HEK293 (cell line): ENCODE measurements around the gene POLR2E.

ENCODE experiments used
- CTCF ChIA-PET: fragments of 350-600 bp; formaldehyde crosslinking; extraction: SDS; loops from one replicate; lab custom pipeline; 2021; ENCODE audit warnings: antibody characterized with exemption; lab: Yijun Ruan, JAX
- POLR2A ChIA-PET: fragments of 300-600 bp; formaldehyde crosslinking; extraction: SDS; loops from one replicate; lab custom pipeline; 2020; ENCODE audit warnings: antibody characterized with exemption, inconsistent platforms; lab: Yijun Ruan, JAX
- H3K27ac ChIP-seq: fragments of 200-500 bp; sonication (Bioruptor generic); 2 replicates; pipeline ENCODE4 v1.5.1; 2014; ENCODE audit warnings: low read depth, low read length, control low read depth, inconsistent platforms; ENCODE audit errors: extremely low read depth
- H3K36me3 ChIP-seq, 2 experiments: fragments of 200-500 bp in 1 of 2; sonication (Bioruptor generic) in 1 of 2; 1 replicate in 1 of 2; 2 replicates in 1 of 2; pipeline ENCODE4 v1.5.1; 2014 to 2017; ENCODE audit warnings: inconsistent platforms in 2 of 2, low read length in 2 of 2; ENCODE audit not compliant: control insufficient read depth in 2 of 2, insufficient read depth in 1 of 2
- H3K4me1 ChIP-seq: fragments of 200-500 bp; sonication (Bioruptor generic); 2 replicates; pipeline ENCODE4 v1.5.1; 2014; ENCODE audit warnings: mild to moderate bottlenecking, low read length, inconsistent platforms; ENCODE audit not compliant: control insufficient read depth, insufficient read depth
- H3K4me3 ChIP-seq: 2 replicates; pipeline ENCODE4 v1.5.1; 2011; ENCODE audit warnings: low read depth, mild to moderate bottlenecking, control low read depth, low read length, moderate library complexity
- H3K9me3 ChIP-seq: fragments of 200-500 bp; sonication (Bioruptor generic); 2 replicates; pipeline ENCODE4 v1.5.1; 2014; ENCODE audit warnings: low read depth, low read length, inconsistent platforms; ENCODE audit not compliant: control insufficient read depth, insufficient read depth
- BCL11A ChIP-seq: fragments of 450-650 bp; formaldehyde crosslinking; IDR thresholded peaks from 2 replicates; pipeline ENCODE4 v1.5.1; 2016; ENCODE audit warnings: low read depth, missing biosample characterization, missing genetic modification characterization
- GLIS1 ChIP-seq: fragments of 450-650 bp; formaldehyde crosslinking; IDR thresholded peaks from 2 replicates; pipeline ENCODE4 v1.5.1; 2016; ENCODE audit warnings: missing biosample characterization, missing genetic modification characterization
- RBAK ChIP-seq: fragments of 450-650 bp; formaldehyde crosslinking; IDR thresholded peaks from 2 replicates; pipeline ENCODE4 v1.5.1; 2016; ENCODE audit warnings: missing biosample characterization, missing genetic modification characterization
- SALL2 ChIP-seq: fragments of 450-650 bp; formaldehyde crosslinking; IDR thresholded peaks from 2 replicates; pipeline ENCODE4 v1.5.0; 2017; ENCODE audit warnings: missing biosample characterization, mild to moderate bottlenecking, missing genetic modification characterization, borderline replicate concordance
- ZFP37 ChIP-seq: fragments of 450-650 bp; formaldehyde crosslinking; IDR thresholded peaks from 2 replicates; pipeline ENCODE4 v1.5.1; 2016; ENCODE audit warnings: missing biosample characterization, missing genetic modification characterization
- ZFP41 ChIP-seq: fragments of 450-650 bp; formaldehyde crosslinking; IDR thresholded peaks from 2 replicates; pipeline ENCODE4 v1.5.1; 2016; ENCODE audit warnings: missing biosample characterization, missing genetic modification characterization, borderline replicate concordance
- ZIC2 ChIP-seq: fragments of 450-650 bp; formaldehyde crosslinking; IDR thresholded peaks from 2 replicates; pipeline ENCODE4 v1.5.1; 2016; ENCODE audit warnings: missing biosample characterization, missing genetic modification characterization
- ZNF121 ChIP-seq: fragments of 450-650 bp; formaldehyde crosslinking; IDR thresholded peaks from 2 replicates; pipeline ENCODE4 v1.5.1; 2016; ENCODE audit warnings: missing biosample characterization, missing genetic modification characterization
- ZNF202 ChIP-seq: fragments of 450-650 bp; formaldehyde crosslinking; IDR thresholded peaks from 2 replicates; pipeline ENCODE4 v1.5.1; 2016; ENCODE audit warnings: missing biosample characterization, missing genetic modification characterization, borderline replicate concordance
- ZNF24 ChIP-seq: fragments of 450-650 bp; formaldehyde crosslinking; IDR thresholded peaks from 2 replicates; pipeline ENCODE4 v1.5.1; 2016; ENCODE audit warnings: missing biosample characterization, missing genetic modification characterization
- ZNF292 ChIP-seq: fragments of 450-650 bp; formaldehyde crosslinking; IDR thresholded peaks from 2 replicates; pipeline ENCODE4 v1.5.1; 2016; ENCODE audit warnings: low read depth, missing biosample characterization, missing genetic modification characterization, borderline replicate concordance
- ZNF416 ChIP-seq: fragments of 450-650 bp; formaldehyde crosslinking; IDR thresholded peaks from 2 replicates; pipeline ENCODE4 v1.5.1; 2016; ENCODE audit warnings: missing biosample characterization, missing genetic modification characterization
- ZNF423 ChIP-seq: fragments of 450-650 bp; formaldehyde crosslinking; IDR thresholded peaks from 2 replicates; pipeline ENCODE4 v1.5.1; 2016; ENCODE audit warnings: missing biosample characterization, missing genetic modification characterization
- ZNF629 ChIP-seq: fragments of 450-650 bp; formaldehyde crosslinking; IDR thresholded peaks from 2 replicates; pipeline ENCODE4 v1.5.1; 2017; ENCODE audit warnings: missing biosample characterization, missing genetic modification characterization
- ZNF701 ChIP-seq: fragments of 450-650 bp; formaldehyde crosslinking; IDR thresholded peaks from 2 replicates; pipeline ENCODE4 v1.5.1; 2016; ENCODE audit warnings: missing biosample characterization, missing genetic modification characterization
- TF ChIP-seq, protein P1 (sequence below): fragments of 450-650 bp; formaldehyde crosslinking; IDR thresholded peaks from 2 replicates; pipeline ENCODE4 v1.5.1; 2016; ENCODE audit warnings: missing biosample characterization, missing genetic modification characterization
- TF ChIP-seq, protein P2 (sequence below): fragments of 450-650 bp; formaldehyde crosslinking; IDR thresholded peaks from 2 replicates; pipeline ENCODE4 v1.5.1; 2017; ENCODE audit warnings: missing biosample characterization, missing genetic modification characterization
- TF ChIP-seq, protein P3 (sequence below): fragments of 450-650 bp; formaldehyde crosslinking; IDR thresholded peaks from 2 replicates; pipeline ENCODE4 v1.5.1; 2016; ENCODE audit warnings: missing biosample characterization, missing genetic modification characterization
- TF ChIP-seq, protein P4 (sequence below): fragments of 450-650 bp; formaldehyde crosslinking; IDR thresholded peaks from 2 replicates; pipeline ENCODE4 v1.5.1; 2016; ENCODE audit warnings: missing biosample characterization, missing genetic modification characterization
- TF ChIP-seq, protein P5 (sequence below): fragments of 450-650 bp; formaldehyde crosslinking; IDR thresholded peaks from 2 replicates; pipeline ENCODE4 v1.5.1; 2017; ENCODE audit warnings: missing biosample characterization, missing genetic modification characterization

The POLR2E gene

DNA sequence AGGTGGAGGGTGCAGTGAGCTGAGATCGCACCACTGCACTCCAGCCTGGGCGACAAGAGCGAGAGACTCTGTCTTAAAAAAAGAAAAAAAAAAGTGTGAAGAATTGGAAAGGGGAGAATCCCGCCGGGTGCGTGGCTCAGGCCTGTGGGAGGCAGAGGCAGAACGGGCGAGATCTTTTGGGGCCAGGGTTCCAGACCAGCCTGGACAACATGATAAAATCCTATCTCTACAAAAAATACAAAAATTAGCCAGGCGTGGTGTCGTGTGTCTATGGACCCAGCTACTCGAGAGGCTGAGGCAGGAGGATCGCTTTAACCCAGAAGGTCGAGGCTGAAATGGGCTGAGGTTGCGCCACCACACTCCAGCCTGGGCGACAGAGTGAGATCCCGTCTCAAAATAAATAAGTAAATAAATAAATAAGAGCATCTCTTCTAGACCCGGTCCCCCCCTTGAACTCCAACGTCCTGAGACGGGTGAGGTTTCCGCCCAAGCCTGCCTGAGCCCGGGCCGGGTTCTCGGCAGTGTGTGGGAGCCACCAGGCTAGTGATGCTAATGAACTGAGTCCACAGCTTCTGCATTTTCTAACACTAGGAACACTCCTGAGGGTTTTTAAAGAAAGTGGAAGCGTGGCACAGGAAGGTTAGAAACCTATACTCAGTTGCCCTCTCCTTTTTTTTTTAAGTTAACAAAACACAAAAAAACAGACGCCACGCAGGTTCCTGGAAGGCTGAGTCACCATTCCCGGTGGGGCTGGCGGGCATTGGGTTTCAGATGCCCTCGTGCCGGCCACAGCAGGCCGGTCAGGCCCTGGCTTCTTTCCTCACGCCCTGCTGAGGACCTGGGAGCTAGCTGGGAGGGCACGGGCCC lies 30.7 kb upstream of the POLR2E start:
- ChIA-PET CTCF (no interaction called here), POLR2A (no interaction called here)
- H3K36me3 ChIP-seq = peaks cover under 1 to 45% of the 10 kb centered on the region in 2 experiments; a peak in 2 of 3 replicates
- no peak overlapping the region for H3K4me3 ChIP-seq
- H3K9me3 ChIP-seq = no peaks in the 10 kb centered on the region
- TF ChIP-seq ZNF629 (tag by site-specific recombination) (no peak), ZNF121 (tag by site-specific recombination) (0 out of 2 replicates have a peak, but pooled peaks have one; percentile 10)
- TF ChIP-seq, protein P1, sequence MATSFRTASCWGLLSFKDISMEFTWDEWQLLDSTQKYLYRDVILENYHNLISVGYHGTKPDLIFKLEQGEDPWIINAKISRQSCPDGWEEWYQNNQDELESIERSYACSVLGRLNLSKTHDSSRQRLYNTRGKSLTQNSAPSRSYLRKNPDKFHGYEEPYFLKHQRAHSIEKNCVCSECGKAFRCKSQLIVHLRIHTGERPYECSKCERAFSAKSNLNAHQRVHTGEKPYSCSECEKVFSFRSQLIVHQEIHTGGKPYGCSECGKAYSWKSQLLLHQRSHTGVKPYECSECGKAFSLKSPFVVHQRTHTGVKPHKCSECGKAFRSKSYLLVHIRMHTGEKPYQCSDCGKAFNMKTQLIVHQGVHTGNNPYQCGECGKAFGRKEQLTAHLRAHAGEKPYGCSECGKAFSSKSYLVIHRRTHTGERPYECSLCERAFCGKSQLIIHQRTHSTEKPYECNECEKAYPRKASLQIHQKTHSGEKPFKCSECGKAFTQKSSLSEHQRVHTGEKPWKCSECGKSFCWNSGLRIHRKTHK (tag by site-specific recombination) = no peak
- no peaks in the 10 kb centered on the region for H3K4me1 ChIP-seq
- no peak overlapping the region for H3K27ac ChIP-seq

DNA sequence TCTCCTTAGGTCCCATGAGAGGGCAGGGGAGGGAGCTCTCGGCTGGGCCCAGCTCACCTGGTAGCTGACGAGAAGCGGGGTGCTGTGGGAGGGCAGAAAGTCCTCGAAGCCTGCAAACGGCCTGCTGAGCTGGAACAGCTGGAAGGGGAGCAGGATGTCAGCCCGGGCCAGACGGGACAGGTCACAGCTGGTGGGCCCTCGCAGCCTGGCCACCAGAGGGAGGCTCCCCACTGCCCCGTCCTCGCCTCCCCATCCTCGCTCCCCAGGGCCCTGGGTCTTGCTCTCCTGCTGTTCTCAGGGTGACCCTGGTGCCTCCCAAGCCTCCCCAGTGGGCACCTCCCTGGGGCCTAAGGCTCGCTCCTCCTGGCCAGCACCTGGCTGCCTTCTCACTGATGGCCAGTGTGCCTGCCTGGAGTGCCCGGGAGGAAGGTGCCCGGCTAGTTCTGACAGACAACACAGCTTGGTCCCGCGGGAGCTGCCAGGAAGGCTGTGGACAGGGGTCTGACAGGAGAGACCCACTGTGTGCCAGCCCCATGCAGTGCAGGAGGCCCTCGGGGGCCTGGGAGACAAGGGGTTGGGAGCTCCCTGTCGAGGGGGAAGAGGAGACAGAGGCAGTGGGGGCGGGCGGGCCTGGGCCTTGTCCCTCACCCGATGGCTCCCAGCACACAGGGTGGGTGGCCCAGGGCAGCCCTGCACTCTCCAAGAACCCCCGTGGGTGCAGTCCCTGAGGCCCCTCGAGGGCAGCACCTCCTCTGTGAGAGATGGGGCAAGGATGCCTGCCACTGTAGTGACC lies 28.9 kb upstream of the POLR2E start:
- Histone ChIP-seq H3K4me3 (no peak overlapping the region), H3K4me1 (no peaks in the 10 kb centered on the region), H3K36me3 (peaks cover 7 to 54% of the 10 kb centered on the region in 2 experiments; a peak in 2 of 3 replicates), H3K9me3 (no peaks in the 10 kb centered on the region), H3K27ac (no peak overlapping the region)
- ChIA-PET POLR2A (interaction anchor here (0.7 kb wide), 1 partner anchor 92 kb away, joined by 8 read pairs; no protein-coding TSS in a partner anchor), CTCF (interaction anchor here (1.0 to 1.1 kb wide), 2 partner anchors 63 to 116 kb away, joined by 3 read pairs; no protein-coding TSS in a partner anchor)
- TF ChIP-seq, protein P2, sequence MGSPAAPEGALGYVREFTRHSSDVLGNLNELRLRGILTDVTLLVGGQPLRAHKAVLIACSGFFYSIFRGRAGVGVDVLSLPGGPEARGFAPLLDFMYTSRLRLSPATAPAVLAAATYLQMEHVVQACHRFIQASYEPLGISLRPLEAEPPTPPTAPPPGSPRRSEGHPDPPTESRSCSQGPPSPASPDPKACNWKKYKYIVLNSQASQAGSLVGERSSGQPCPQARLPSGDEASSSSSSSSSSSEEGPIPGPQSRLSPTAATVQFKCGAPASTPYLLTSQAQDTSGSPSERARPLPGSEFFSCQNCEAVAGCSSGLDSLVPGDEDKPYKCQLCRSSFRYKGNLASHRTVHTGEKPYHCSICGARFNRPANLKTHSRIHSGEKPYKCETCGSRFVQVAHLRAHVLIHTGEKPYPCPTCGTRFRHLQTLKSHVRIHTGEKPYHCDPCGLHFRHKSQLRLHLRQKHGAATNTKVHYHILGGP (tag by site-specific recombination) = no peak
- TF ChIP-seq ZFP37 (tag by site-specific recombination) (no peak), ZIC2 (tag by site-specific recombination) (peak; percentile 89), GLIS1 (tag by site-specific recombination) (peak; percentile 27), ZNF202 (tag by site-specific recombination) (no peak), ZNF292 (tag by site-specific recombination) (no peak)

DNA sequence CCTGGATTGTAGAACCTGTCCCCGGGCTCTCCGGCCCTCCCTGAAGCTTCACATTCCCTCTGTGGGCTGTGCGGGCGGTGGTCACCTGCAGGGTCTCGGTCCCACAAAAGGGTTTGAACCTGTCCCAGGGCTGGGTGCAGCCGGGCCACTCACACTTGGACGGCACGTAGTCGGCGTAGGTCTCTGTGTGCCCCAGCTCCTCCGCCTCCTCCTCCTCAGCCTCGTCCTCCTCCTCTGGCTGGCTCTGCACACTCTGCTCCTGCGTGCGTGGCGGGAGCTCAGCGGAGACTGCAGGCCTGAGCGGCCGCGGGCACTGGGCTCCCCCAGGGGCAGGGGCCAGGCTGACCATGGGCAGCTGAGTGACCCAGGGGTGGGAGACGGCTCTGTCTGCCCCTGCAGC lies 28.2 kb upstream of the POLR2E start:
- Histone ChIP-seq H3K36me3 (peaks cover 7 to 56% of the 10 kb centered on the region in 2 experiments; a peak in 2 of 3 replicates), H3K9me3 (no peaks in the 10 kb centered on the region), H3K4me1 (no peaks in the 10 kb centered on the region), H3K4me3 (no peak overlapping the region), H3K27ac (no peak overlapping the region)
- TF ChIP-seq ZNF24 (tag by site-specific recombination) = no peak
- TF ChIP-seq ZNF416 (tag by site-specific recombination) = no peak
- TF ChIP-seq BCL11A (tag by site-specific recombination) = no peak
- TF ChIP-seq, protein P3, sequence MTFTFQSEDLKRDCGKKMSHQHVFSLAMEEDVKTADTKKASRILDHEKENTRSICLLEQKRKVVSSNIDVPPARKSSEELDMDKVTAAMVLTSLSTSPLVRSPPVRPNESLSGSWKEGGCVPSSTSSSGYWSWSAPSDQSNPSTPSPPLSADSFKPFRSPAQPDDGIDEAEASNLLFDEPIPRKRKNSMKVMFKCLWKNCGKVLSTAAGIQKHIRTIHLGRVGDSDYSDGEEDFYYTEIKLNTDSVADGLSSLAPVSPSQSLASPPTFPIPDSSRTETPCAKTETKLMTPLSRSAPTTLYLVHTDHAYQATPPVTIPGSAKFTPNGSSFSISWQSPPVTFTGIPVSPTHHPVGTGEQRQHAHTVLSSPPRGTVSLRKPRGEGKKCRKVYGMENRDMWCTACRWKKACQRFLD (tag by site-specific recombination) = no peak
- TF ChIP-seq SALL2 = no peak
- TF ChIP-seq, protein P4, sequence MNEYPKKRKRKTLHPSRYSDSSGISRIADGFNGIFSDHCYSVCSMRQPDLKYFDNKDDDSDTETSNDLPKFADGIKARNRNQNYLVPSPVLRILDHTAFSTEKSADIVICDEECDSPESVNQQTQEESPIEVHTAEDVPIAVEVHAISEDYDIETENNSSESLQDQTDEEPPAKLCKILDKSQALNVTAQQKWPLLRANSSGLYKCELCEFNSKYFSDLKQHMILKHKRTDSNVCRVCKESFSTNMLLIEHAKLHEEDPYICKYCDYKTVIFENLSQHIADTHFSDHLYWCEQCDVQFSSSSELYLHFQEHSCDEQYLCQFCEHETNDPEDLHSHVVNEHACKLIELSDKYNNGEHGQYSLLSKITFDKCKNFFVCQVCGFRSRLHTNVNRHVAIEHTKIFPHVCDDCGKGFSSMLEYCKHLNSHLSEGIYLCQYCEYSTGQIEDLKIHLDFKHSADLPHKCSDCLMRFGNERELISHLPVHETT = no peak
- no peak for TF ChIP-seq ZNF701 (tag by site-specific recombination)
- no peak for TF ChIP-seq ZFP41 (tag by site-specific recombination)
- TF ChIP-seq ZNF423 = no peak
- TF ChIP-seq, protein P5, sequence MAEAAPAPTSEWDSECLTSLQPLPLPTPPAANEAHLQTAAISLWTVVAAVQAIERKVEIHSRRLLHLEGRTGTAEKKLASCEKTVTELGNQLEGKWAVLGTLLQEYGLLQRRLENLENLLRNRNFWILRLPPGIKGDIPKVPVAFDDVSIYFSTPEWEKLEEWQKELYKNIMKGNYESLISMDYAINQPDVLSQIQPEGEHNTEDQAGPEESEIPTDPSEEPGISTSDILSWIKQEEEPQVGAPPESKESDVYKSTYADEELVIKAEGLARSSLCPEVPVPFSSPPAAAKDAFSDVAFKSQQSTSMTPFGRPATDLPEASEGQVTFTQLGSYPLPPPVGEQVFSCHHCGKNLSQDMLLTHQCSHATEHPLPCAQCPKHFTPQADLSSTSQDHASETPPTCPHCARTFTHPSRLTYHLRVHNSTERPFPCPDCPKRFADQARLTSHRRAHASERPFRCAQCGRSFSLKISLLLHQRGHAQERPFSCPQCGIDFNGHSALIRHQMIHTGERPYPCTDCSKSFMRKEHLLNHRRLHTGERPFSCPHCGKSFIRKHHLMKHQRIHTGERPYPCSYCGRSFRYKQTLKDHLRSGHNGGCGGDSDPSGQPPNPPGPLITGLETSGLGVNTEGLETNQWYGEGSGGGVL = no peak
- no peak for TF ChIP-seq RBAK
- ChIA-PET CTCF (interaction anchor here (1.0 to 1.1 kb wide), 2 partner anchors 64 to 117 kb away, joined by 3 read pairs; no protein-coding TSS in a partner anchor), POLR2A (interaction anchor here (1.0 kb wide), 2 partner anchors 64 to 145 kb away, joined by 4 read pairs; partner anchors contain the start of gene CIRBP)
